ENCODE measurements around the gene EXOC4.

EXOC4 gene

DNA sequence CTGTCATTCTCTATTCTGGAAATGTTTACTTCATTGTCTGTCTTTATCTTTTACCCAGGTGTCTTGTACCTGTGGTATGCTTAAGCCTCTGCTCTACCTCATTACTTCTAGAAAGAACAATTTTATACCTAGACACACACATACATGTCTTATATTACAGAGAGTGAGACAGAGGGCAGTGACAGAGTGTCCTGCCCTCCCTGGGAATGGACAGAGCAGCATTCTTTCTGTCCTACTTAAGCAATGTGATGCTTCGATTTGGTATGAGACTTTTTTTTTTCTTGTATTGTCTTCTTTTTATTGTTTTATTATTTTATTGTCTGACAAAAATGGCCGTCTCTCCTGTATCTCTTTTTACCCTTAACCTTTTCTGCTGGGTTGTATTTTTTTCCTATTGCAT lies 286.1 kb downstream of the EXOC4 start:
- no peak for DNase-seq (ENCODE audit: low read depth)

DNA sequence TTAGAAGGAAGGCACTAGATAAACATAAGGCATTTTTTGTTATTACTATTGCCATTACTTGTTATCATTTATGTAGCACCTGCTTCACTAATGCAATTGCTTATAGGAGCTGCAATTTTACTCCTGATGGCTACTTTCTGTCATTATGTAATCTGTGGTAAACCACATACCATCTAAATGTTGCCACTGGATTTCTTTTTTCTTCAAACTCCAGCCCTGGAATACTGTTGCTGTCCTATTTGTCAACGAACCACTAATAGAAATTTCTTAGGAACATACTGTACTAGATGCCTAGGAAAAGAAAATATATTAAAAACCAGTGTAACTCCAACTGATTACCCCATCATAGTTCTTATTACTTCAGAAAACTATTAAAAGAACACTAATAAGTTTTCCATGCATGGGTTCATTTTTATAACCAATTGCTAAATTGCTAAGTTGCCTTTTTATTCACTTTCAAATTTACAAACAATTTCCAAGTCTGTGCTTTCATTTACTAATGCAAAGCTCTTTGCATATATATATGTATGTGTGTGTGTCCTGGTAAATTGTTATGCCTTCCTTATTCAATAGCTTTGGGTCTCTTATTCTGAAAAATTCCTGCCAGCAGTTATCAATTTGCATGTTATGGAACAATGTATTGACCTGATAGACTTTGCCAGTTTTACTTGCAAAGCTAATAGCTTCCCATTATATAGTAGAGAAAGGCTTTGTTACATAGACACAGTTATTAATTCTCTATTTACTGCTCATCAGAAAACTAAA lies 287.4 kb downstream of the EXOC4 start:
- no peak for DNase-seq (ENCODE audit: low read depth)

- DNase-seq (ENCODE audit: low read depth): no peak
Observed at GRCh38 chr7:133542209-133542780, 289.4 kb downstream of the EXOC4 start.

DNA sequence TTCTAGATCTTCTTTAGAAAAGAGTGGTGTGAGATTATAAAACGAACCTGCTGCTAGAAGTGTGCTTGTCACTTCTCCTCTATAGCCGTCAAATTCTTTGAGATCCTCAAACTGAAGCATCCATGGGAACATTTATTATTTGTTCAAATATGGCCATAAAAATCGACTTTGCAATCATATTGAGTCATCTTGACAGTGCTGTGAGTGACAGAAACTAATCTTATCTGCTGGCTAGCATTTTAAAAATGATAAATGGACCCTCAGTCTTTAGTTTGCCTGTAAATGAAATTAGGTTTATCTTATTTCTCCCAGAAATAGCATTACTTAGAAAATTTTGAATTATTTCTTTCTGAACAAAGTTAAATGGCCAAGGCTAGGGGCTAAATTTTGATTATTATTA lies 290.8 kb downstream of the EXOC4 start:
- no peak for DNase-seq (ENCODE audit: low read depth)

DNA sequence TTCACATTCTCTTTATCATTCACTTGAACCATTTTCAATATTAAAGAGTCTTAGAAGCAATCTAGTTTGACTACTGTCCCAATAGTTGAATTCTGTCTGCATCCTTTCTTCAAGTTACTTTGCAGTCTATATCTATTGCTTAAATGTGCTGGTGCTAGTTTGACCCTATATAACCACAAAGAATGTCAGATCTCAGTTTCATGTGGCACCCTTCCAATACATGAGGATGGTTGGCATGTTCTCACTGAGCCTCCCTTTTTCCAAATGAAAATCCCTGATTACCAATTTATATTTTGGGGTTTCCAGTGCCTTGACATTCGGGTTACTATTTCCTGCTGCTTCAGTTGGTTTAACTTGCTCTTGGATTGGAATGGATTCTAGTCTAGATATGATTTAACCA lies 292.7 kb downstream of the EXOC4 start:
- DNase-seq (ENCODE audit: low read depth): peak; percentile 51

DNA sequence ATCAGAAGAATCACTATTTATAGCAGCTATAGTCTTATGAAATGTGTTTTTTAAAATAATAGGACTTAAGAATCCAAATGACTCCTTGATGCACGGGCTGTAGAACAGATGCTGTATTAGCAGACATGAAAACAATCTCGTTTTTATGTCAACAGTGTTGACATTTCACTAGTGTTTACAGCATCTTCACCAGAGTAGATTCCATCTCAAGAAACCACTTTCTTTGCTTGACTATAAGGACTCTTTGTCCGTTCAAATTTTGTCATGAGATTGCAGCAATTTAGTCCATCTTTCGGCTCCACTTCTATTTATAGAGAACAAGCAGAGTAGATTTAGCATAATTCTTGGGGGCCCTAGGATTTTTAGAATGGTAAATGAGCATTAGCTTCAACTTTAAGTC lies 295.1 kb downstream of the EXOC4 start:
- no peak for DNase-seq (ENCODE audit: low read depth)

- DNase-seq (ENCODE audit: low read depth): no peak
Observed at GRCh38 chr7:133549633-133550032, 296.8 kb downstream of the EXOC4 start.

GRCh38 chr7:133550145-133550544 lies 297.3 kb downstream of the EXOC4 start:
- DNase-seq (ENCODE audit: low read depth): no peak

DNA sequence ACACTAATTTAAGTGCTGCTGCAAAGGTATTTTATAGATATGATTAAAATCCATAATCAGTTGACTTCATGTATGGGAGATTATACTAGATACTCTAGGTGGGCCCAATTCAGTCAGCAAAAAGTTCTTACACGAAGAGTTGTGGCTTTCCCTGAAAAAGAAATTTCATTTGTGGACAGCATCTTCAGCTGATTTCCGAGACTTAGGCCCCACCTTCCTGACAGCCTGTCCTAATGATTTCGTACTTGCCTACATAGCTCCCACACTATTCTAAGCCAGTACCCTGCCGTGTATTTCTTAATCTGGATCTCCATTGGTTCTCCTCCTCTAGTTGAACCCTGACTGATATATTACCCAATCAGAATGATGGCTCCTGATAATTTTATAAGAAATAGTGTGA lies 297.9 kb downstream of the EXOC4 start:
- no peak for DNase-seq (ENCODE audit: low read depth)

DNA sequence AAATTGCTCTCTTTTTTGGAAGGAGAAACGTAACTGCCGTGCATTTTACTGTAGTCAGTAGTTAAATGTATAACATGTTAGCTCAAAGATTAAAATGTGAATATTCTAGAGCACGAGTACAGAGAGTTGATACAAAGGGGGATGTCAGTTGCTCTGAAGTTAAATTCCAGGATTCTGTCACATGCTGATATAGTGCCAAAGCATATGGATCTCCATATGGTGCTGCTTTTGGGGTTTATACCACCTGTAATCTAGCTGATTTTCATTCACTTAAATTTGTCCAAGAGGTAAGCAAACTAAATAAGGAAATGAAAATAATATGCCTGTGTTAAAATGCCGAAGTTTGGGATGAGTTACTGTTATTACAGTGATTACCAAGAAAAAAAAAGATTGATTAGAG lies 298.6 kb downstream of the EXOC4 start:
- no peak for DNase-seq (ENCODE audit: low read depth)

DNA sequence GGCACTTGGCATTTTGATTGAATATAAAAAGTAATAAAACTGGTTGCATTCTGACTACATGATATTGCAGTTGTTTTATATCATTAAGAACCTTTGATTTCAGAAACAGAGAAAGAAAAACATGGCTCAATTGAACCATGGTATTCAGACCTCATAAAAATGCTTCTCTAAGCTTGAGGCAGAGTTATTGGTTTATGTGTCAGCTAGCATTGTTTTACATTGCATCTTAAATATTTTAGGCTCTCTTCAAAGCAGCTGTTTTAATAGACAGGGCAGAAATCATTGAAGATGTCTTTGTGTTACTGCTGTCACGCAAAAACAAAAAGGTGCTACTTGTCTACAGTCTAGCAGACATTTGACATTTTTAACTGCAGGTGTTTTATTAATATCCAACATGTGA lies 299.2 kb downstream of the EXOC4 start:
- DNase-seq (ENCODE audit: low read depth): no peak

DNA sequence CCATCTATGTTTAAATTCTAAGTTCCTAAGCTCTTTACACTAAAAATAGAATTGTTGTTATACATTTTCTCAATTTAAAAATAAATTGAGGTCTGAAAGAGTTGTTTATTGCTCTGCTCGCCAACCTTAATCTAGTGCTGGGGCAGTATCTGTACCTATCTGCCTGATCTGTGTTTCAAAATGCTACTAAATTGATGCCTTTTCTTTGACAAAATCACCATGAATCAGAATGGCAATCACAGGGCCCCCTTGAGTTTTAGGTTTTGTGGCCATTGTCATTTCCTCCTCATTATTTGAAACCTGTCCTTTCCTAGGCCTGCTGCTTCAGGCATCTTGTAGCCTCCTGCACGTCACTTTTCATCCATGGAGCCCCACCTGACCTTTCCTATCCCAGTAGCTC lies 301.5 kb downstream of the EXOC4 start:
- no peak for DNase-seq (ENCODE audit: low read depth)

GRCh38 chr7:133556048-133556447 lies 303.2 kb downstream of the EXOC4 start:
- DNase-seq (ENCODE audit: low read depth): no peak

DNA sequence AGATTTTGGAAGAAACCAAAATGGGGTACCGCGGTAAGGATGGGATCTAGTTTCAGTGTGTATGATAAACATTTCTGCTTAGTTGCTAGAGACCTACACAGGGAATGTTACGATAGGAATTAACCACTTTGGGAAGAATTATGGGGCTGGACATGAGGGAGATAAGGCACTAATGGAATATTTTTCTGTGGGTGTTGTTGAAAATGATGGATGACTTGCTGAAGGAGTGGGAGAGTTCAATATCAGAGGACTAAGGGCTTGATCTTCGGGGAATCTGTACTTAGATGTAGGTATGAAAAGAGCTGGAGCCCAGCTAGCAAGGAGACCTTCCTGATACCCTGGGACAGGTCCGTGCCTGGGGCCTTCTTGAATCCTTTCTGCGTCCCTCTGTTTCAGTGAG lies 303.7 kb downstream of the EXOC4 start:
- DNase-seq (ENCODE audit: low read depth): no peak

- DNase-seq (ENCODE audit: low read depth): no peak
Observed at GRCh38 chr7:133560900-133561299, 308.0 kb downstream of the EXOC4 start.

DNA sequence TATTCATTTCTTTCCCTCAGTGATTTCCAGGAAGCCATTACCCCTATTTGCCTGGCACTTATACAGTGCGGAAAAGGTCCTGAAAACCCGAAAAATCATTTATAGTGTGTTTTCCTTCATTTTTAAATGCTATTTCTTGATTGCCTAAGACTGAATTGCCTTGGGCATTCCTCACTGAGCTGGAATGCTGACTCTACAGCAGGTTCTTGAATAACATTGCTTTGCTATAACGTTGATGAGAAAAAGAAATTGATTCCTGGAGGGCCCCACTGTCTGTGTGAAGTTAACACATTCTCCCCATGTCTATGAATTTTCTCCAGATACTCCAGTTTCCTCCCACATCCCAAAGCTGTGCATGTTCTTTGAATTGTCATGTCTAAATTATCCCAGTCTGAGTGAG lies 308.5 kb downstream of the EXOC4 start:
- no peak for DNase-seq (ENCODE audit: low read depth)

GRCh38 chr7:133562621-133563020 lies 309.7 kb downstream of the EXOC4 start:
- DNase-seq (ENCODE audit: low read depth): no peak

GRCh38 chr7:133563251-133563650 lies 310.4 kb downstream of the EXOC4 start:
- DNase-seq (ENCODE audit: low read depth): no peak

GRCh38 chr7:133564484-133564883 lies 311.6 kb downstream of the EXOC4 start:
- DNase-seq (ENCODE audit: low read depth): no peak

DNA sequence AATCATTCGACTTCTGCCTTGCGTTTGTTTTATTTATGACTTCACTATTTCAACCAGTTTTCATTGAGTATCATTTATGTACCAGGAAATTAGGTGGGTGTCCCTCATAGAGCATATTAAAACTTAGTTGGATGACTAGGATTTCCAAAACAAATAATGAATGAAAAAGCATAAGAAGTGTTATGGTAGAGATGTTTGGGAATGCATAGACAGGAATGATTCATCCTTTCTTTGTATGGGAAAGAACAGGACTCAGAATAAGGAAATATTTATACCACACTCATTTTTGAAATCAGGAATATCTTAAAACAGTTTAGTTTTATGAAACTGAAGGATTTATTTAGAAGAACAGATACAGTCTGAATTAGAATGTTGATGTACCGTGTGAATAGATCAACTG lies 315.7 kb downstream of the EXOC4 start:
- no peak for DNase-seq (ENCODE audit: low read depth)

DNA sequence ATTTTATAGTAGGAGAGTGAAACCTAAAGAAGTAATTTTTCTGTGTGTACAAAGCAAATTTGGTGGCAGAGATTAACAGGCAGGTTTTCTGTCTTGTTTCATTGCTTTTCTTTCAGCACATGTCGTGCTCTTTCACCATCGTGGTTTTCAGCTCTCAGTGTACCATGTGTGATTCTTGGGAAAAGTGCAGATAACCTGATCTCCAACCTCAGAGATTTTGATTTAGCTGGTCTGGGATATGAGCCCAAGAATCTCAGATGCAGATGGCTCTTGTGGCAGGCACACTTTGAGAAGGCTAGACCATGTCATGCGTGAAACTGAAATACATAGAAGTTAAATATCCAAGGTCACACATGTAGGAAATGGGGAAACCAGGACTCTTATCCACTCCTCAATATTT lies 317.4 kb downstream of the EXOC4 start:
- no peak for DNase-seq (ENCODE audit: low read depth)

GRCh38 chr7:133571076-133571475 lies 318.2 kb downstream of the EXOC4 start:
- DNase-seq (ENCODE audit: low read depth): no peak

DNA sequence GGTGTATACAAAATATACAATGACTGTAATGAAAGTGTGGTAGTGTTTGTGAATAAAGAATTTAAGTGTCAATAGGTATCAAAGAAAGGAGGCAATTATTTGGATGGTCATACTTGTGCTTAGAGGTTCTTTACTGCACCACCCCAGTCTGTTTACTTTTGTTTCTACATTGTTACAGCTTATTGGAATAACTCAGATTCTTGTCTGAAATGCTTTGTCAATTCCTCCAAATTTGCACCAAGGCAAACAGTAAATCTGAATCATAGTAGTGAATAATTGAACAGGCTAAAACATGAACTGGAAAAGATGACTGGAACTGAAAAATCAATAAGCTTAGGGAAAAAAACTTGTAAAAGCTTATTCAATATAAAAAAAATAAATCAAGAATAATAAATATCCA lies 319.2 kb downstream of the EXOC4 start:
- no peak for DNase-seq (ENCODE audit: low read depth)

DNA sequence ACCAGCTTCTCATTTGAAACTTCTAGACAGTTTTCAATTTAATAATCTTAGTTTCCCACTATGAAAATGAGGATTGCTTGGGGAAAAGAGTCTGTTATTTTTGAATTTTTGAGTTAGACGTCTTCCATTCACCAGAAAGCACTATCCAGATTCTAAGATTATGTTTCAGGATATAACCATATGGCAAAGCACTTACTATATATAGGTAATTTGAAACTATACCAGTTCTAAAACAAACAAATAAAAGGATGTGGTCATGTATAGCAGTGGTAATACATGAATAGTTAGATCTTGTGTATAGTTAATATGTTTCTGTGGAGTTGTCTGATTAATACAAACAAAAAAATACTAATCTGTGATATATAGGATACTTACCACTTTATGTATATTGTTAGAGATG lies 320.0 kb downstream of the EXOC4 start:
- no peak for DNase-seq (ENCODE audit: low read depth)

Data from fibroblast of the conjunctiva (primary cell).